Ureter (tissue), 1 donor: ENCODE results near the gene TNPO3. TPM values are rescaled to one million over a fixed set of nuclear protein-coding genes. Genes with fewer than 3 reads are reported as not detected.
"Not testable (repeated sequence)": the region's sequence is repeated elsewhere in the genome, so short reads cannot be mapped to it uniquely, and the experiment has no call there.

Experiments used
- DNase-seq: peaks from one replicate; pipeline ENCODE4 v3.0.0-alpha.2; 2020; ENCODE audit warnings: low spot score
- total RNA-seq: library from RNA; stranded (reverse); gene quantifications from one replicate; pipeline ENCODE4 v1.2.4, GENCODE V29; 2023
- donor health status: DM: yes; HTN: yes; CAD: no.

The TNPO3 gene
- total RNA-seq, 1 donor from 2014 or later = 43.4 TPM

DNA sequence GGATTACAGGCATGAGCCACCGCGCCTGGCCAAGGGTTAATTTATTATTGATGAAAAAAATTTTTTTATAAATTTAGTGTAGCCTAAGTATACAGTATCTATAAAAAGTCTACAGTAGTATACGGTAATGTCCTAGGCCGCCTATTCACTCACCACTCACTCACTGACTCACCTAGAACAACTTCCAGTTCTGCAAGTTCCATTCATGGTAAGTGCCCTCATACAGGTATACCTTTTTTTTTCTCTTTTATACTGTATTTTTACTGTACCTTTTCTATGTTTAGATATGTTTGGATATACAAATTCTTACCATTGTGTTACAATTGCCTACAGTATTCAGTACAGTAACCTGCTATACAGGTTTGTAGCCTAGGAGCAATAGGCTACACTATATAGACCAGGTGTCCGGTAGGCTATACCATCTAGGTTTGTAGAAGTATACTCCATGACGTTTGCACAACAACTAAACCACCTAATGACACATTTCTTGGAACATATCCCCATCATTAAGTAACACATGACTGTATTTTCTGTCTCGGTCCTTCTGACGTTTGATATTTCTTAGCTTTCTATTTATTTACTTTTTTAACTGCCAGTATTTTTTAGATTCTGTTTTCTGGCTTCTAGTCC is 93.8 kb downstream of the TNPO3 start:
- no peak for DNase-seq

DNA sequence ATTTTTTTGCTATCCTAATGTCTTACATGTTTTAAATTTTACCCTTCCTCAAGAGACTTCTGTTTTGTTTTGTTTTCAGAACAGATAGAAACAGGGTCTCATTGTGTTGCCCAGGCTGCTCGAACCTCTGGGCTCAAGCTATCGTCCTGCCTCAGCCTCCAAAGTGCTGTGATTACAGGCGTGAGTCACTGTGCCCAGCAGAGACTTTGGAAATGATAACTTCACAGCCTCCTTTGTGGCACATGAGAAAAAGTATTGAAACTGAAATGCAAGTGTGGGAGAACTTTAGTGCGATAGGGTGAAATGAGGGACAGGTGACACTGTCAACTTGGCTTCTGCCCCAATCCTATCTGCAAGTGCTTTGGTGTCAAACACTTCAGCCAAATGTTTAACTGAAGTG is 95.6 kb downstream of the TNPO3 start:
- DNase-seq = no peak

DNA sequence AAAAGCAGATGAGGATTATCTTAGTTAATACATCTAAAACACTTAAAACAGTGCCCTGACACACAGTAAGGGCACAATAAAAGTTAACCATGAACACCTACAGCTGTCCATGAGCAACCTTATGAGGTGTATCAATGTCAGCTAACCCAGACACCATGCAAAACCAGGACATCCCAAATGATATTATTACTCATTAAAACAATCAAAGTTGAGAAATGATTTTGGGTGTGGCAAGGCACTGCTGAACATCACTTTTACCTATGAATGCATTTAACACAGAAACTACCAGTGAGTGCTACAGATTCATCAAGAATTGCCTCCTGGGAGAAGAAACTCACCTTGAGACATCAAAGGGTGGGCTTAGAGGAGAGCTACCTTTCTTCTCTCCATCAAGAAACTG is 98.9 kb downstream of the TNPO3 start:
- DNase-seq = no peak

DNA sequence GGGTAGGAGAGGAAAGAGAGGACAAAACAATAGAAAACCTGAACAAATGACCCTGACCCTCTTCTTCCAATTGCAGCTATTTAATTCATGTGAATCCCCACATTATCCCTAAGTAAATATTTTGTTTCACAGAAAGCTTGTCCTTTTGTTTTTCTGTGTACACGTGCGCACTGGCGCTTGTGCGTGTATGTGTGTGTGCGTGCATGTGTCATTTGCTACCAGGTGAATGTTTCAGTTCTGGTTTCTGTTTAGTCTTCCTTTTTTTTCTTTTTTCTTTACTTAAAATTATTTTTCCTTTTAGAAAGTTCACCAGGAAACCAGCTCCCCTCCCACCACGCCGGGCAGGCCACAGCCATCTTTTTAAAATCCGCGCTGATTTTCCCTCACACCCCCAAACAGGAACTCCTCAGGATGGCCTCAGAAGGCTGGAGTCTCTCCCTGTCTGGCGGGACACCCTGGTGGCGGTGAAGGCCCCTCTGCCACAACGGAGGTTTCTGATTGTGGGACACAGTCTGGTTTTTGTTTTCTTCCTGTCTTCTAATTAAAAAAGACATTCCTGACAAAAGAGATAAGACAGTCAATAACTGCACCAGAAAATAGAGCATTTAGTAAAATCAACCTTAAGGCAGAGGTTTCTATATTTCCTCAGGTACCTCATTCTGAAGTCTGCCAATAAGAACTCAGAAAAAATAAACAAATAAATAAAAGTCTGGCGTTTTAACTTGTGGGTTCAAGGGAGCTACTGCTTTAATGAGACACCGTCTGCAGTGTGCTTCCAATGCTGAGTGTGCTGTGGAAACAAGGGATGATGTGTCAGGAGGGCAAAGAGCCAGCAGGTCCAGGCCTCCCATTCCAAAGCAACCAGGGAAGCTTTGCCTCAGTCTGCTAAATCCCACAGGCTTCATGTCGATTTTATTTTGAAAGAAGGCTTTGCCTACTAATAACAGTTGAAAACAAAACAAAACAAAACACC is 99.8 kb downstream of the TNPO3 start:
- DNase-seq = no peak

DNA sequence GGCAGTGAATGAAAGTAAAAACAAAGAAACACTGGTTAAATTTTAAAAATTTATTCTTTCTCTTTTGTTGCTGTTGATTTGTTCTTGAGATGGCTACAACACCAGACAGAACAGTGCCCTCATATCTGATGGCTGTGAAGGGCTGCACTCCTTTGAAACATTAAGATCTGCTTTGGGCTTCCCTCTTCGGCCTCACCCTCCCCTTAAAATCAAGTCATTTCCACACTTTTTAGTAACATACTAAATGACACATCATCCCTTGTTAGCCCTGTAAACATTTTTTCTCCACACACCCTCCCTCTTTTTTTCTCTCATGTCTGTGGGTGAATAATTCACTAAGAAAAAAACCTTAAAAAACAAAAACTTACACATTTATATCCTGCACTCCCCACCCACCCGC is 100.8 kb downstream of the TNPO3 start:
- DNase-seq = no peak

DNA sequence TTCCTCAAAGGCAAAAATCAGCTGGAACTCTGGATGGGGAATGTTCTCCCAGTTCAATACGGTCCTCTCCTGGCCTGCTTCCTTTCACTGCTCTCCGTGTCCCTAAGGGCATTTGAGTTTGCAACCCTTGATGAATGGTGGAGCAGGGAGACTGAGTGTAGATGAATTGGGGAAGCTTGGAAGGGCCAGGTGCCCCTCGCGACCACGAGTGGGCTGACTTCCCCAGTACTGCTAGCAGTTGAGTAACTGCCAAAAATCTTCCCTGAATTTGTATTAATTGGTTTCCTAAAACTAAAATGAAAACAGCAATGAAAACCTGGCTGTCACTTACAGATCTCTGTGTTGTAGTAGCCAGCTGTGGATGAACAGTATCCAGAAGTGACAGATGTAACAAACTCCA is 103.6 kb downstream of the TNPO3 start:
- no peak for DNase-seq

DNA sequence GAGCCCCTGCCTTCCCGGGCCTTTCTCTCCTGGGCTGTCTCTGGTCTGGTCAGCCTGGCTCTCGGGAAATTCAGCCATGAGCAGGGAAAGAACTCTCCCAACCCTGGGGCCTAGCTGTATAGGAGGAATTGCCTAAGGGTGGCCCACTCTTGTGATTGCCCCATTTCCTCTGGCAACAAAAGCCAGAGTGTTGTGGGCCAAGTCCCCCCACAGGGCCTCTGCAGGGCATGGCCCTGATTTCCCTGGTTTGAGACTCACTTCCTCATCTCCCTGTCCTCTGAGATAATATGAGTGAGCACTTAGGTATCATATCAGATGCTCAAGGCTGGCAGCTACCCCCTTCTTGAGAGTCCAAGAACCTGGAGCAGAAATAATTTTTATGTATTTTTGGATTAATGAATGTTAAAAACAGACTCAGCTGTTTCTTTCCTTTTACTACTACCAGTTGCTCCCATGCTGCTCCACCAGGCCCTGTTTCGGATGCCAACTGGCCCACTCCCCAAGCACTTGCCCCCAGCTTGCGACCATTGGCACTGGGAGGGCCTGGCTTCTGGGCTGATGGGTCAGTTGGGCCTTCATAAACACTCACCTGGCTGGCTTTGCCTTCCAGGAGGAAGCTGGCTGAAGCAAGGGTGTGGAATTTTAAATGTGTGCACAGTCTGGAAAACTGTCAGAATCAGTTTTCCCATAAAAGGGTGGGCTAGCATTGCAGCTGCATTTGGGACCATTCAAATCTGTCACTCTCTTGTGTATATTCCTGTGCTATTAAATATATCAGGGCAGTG is 105.7 kb downstream of the TNPO3 start:
- no peak for DNase-seq

DNA sequence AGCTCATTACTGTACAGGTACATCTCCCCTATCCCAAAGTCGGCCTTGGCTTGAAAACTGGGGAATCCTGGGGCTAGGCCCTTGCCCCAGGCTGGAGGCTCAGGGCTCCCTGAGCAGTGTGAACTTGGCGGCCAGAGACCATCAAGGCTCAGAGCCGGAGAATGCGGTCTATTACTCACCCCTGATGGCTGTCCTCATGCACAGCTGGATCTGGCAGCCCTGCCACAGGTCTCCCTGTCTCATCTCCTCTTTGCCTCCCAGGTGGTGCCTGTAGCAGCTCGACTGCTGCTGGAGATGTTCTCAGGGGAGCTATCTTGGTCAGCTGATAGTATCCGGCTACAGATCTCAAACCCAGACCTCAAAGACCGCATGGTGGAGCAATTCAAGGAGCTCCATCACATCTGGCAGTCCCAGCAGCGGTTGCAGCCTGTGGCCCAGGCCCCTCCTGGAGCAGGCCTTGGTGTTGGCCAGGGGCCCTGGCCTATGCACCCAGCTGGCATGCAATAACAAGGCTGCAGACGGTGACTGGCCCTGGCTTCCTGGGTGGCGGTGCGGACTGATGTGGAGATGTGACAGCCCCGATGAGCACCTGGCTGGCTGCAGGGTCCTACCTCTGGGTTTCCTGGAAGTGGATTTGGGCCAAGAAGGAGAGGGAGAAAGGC is 106.5 kb downstream of the TNPO3 start:
- DNase-seq = no peak

DNA sequence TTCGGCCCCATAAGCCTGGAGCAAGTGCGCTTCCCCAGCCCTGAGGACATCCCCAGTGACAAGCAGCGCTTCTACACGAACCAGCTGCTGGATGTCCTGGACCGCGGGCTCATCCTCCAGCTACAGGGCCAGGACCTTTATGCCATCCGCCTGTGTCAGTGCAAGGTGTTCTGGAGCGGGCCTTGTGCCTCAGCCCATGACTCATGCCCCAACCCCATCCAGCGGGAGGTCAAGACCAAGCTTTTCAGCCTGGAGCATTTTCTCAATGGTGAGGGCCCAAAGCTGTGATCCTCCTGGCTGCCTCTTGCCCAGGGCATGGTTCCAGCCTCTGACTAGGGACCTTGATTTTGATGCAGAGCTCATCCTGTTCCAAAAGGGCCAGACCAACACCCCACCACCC is 107.1 kb downstream of the TNPO3 start:
- DNase-seq = no peak

DNA sequence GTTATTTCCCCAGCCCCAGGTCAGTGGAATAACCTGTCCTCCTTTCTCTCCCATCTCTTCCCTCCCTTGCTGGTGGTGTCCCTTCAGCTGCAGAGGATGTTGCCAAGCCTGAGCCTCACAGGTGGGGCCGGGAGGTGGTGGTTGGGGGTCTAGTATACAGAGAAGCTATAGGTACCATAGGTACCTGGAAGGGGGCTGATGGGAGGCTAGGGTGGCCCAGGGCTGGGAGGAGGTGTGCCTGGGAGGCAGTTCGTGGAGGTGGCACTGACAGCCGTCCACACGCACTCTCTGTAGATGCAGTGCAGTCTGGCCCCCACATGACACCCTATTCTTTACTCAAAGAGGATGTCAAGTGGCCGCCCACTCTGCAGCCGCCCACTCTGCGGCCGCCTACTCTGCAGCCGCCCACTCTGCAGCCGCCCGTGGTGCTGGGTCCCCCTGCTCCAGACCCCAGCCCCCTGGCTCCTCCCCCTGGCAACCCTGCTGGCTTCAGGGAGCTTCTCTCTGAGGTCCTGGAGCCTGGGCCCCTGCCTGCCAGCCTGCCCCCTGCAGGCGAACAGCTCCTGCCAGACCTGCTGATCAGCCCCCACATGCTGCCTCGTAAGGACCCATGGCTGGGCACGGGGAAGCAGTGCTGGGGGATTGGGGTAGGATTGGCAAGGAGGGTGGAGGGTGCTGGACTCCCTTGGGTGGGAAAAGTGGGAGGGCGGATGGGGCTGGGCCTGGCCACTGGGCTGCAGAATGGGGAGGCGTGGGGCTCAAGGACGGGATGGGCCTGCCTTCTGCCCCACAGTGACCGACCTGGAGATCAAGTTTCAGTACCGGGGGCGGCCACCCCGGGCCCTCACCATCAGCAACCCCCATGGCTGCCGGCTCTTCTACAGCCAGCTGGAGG is 107.7 kb downstream of the TNPO3 start:
- DNase-seq = no peak

DNA sequence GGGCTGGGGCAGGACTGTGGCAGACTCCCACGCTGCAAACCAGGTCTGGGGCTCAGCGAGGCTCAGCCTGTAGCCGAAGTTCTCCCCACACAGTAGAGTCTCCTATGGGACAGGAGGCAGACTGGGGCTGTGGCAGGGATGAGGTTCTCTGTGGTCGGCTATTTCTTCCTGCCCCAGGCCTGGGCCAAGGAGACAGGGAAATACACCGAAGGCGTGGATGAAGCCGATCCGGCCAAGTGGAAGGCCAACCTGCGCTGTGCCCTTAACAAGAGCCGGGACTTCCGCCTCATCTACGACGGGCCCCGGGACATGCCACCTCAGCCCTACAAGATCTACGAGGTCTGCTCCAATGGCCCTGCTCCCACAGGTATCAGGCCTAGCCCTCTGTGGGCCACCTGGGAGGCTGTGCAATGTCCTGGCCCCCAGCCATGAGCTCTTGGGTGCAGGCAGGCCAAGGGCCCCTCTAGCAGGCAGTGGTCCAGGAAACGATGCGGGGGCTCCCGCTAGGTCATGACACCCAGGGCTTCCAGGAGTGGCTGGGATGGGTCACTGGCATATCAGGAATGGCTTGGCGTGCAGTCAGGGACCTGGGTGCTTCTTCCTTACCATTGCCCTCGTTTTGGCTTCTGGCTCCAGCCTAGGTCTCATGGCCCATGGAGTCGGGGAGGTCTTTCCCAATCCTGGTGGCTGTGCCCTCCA is 109.1 kb downstream of the TNPO3 start:
- no peak for DNase-seq

DNA sequence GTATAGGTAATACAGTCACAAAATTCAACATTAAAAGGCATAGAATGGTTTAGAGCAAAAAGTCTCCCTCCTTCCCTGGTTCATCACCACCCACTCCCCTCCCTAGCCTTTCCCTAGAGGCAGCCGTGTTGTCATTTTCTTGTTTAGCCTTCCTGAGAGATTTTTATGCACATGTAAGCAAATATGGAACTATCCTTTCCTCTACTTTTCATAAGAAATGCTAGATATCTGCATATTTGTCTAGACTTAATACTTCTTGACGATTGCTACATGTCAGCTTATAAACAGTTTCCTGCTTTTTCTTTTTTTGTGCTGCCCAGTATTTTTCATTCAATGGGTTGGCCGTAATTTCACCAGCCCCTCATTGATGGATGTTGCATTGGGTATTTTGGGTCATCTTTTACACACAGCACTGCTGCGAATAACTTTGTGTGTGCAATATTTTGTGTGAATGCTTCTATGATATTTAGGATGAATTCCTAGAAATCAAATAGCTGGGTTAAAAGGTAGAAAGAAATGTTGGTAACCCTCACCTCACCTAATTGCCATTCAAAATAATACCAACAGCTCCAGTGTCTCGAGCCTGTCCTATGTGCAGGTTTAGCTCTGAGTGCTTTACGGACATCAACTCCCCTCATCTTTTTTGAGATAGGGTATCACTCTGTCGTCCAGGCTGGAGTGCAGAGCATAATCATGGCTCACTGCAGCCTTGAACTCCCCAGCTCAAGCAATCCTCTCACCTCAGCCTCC is 110.2 kb downstream of the TNPO3 start:
- DNase-seq = no peak

DNA sequence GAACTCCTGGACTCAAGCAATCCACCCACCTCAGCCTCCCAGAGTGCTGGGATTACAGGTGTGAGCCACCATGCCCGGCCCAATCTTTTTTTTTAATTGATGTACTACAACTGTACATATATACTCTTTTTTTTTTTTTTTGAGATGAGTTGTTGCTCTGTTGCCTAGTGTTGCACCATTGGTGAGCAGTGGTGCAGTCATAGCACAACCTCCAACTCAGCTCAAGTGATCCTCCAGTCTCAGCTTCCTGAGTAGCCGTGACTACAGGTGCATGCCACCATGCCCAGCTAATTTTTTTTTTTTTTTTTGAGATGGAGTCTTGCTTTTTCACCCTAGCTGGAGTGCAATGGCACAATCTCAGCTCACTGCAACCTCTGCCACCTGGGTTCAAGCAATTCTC is 111.7 kb downstream of the TNPO3 start:
- DNase-seq = not testable (repeated sequence)

DNA sequence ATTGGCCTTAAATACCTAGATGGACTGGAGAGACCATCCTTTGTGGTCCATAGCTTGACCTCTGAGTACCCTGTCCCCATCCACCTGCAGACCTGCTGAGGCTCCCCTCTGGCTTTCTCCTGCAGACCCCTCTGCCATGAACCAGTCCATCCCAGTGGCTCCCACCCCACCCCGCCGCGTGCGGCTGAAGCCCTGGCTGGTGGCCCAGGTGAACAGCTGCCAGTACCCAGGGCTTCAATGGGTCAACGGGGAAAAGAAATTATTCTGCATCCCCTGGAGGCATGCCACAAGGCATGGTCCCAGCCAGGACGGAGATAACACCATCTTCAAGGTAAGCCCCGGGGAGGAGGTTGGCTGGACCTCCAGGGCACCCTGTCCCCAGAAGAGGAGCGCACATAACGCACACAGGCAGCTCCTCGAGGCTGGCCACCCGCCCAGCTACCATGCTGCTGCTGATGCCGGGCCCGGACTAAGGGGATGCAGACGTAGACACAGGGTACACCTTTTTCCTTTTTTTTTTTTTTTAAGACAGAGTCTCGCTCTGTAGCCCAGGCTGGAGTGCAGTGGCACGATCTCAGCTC is 112.9 kb downstream of the TNPO3 start:
- no peak for DNase-seq

DNA sequence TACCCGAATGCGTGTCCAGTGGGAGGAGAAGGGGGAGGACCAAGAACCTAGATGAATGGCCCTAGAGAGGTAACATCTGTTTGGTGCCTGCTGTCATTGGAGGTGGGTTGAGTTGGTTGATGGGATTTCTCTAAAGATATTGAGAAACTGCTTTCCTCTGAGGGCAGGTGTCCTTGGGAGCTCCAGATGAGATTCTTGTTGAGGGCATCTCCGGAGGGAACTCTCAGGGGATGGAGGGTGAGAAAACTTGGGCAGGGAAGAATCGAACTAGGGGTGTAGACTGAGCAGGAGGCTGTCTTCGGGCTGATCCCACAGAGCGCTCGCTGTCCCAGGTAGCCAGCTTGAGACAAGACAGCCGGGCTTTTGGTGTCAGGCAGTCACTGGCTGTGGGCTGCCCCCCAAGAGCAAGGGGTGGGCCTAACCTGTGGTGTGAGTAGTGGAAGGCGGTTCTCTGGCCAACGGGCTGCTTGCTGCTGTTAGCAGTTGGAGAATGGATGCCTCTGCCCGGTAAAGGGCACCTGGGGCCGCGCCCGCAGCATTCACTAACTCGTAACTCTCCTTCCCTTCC is 113.5 kb downstream of the TNPO3 start:
- DNase-seq = no peak

DNA sequence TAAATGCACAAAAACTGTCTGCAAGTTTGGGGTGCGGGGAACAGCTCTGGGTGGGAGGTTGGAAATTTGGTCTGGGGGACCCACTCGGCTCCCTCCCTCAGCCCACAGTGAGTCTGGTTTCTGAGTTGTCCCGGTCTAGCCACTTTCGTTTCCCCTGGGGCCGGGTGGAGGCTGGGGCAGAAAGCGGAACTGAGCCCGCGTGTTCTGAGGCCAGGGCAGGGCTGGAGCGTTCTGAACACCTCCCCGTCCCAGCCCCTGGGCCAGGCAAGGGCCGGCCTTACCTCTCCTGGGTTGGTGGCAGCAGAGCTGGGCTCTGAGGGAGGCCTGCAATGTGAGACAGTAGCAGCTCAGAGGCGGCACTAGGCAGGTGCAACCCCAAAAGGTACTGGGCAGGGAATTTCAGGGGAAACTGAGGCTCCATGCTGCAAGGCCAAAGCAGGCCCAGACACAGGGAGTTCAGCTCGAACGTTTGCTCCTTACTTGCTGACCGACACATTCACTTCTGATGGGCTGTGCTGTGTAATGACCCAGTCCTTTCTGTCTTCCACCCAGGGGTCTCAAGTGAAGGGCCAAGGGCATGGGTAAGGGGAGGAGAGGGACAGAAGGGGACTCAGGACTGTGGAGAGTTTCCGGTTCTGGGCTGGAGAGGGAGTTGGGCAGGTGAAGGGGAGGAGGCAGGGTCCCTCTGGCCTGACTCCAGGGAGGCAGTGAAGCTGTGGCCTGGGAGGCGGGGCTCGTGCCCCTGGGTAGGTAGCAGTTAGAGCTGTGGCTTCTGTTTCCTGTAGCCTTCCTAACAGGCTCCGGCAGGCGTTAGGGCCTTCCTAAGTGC is 114.2 kb downstream of the TNPO3 start:
- peak; percentile 69 for DNase-seq

DNA sequence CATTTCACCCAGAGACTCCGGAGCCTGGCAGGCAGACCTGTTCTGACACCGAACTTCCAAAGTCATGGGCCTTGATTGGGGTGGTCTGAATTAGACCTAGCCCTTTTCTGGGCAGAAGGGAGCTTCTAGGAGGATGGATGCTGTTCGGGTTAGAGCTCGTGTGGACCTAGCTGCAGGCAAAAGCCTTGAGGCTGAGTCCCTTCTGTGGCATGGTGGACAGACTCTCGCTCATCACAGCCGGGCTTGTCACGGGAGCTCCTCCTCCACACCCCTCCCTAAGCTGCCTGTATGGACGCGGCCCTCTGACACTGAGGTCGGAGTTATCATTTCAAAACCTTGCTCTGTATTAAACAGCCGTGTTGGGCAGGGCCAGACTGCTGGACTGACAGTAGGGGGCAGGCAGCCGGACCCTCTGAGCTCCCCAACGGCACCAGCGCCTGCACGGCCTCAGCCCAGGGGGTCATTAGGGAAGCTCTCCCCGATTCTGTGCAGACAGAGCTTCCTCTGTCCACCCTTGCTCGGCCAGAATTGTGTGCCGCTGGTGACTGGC is 115.0 kb downstream of the TNPO3 start:
- no peak for DNase-seq
